ENCODE results near the gene POLR3H.

The POLR3H gene

GRCh38 chr22:41481925-41482318, 62.3 kb downstream of the POLR3H start:
- Histone ChIP-seq H3K27ac (no peak overlapping the region), H3K27me3 (no peaks in the 10 kb centered on the region), H3K4me1 (ENCODE audit: control insufficient read depth in 1 of 2, insufficient read depth in 1 of 2, low read depth in 1 of 2, low read length in 1 of 2) (peaks cover 10 to 14% of the 10 kb centered on the region in 2 experiments), H3K4me3 (ENCODE audit: low read depth in 1 of 2, low read length in 1 of 2) (no peak overlapping the region), H3K9me3 (no peaks in the 10 kb centered on the region), H3K36me3 (peaks cover 7% of the 10 kb centered on the region)
- TF ChIP-seq, protein P1, sequence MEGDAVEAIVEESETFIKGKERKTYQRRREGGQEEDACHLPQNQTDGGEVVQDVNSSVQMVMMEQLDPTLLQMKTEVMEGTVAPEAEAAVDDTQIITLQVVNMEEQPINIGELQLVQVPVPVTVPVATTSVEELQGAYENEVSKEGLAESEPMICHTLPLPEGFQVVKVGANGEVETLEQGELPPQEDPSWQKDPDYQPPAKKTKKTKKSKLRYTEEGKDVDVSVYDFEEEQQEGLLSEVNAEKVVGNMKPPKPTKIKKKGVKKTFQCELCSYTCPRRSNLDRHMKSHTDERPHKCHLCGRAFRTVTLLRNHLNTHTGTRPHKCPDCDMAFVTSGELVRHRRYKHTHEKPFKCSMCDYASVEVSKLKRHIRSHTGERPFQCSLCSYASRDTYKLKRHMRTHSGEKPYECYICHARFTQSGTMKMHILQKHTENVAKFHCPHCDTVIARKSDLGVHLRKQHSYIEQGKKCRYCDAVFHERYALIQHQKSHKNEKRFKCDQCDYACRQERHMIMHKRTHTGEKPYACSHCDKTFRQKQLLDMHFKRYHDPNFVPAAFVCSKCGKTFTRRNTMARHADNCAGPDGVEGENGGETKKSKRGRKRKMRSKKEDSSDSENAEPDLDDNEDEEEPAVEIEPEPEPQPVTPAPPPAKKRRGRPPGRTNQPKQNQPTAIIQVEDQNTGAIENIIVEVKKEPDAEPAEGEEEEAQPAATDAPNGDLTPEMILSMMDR (IDR thresholded peaks at IDR 0.05) = no peak

DNA sequence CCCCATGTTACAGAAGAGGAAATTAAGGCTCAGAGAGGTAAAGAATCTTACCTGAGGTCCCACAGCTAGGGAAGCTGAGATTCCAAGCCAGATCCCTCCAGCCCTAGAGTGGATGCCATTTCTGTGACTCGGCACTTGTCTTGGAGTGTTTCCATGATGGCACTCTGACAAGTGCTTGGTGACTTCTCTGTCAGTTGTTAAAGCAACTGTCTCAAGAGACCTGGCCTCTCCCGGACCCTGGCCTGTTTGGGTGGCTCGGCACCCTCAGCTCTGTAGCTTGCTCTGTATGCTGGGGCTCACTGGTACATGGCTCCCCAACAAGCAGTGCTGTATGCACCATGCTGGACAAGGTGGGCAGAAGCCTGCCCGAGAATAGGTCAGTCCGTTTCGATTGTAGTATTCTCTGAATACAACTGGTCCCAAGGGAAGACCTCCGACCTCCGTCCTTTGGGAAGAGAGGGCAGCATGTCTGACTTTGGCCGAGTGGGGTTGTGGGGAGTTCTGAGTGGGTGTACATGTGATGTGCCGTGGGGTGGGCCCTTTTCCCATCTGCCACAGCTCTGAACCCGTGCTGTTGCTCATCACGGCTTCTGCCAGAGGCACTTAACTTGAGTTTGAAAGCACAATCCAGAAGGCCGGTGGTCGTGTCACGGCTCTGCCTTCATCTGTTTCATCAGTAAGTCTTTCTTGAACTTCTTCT, 63.0 kb downstream of the POLR3H start:
- no peaks in the 10 kb centered on the region for H3K27me3 ChIP-seq
- no peak overlapping the region for H3K27ac ChIP-seq
- peaks cover 7% of the 10 kb centered on the region for H3K36me3 ChIP-seq
- H3K9me3 ChIP-seq = no peaks in the 10 kb centered on the region
- TF ChIP-seq, protein P1 (IDR thresholded peaks at IDR 0.05) = no peak
- H3K4me3 ChIP-seq (ENCODE audit: low read depth in 1 of 2, low read length in 1 of 2) = no peak overlapping the region
- H3K4me1 ChIP-seq (ENCODE audit: control insufficient read depth in 1 of 2, insufficient read depth in 1 of 2, low read depth in 1 of 2, low read length in 1 of 2) = peaks cover 10 to 14% of the 10 kb centered on the region in 2 experiments

GRCh38 chr22:41480397-41480735, 63.9 kb downstream of the POLR3H start:
- Histone ChIP-seq H3K4me3 (ENCODE audit: low read depth in 1 of 2, low read length in 1 of 2) (no peak overlapping the region), H3K9me3 (no peaks in the 10 kb centered on the region), H3K36me3 (peaks cover 7% of the 10 kb centered on the region), H3K4me1 (ENCODE audit: control insufficient read depth in 1 of 2, insufficient read depth in 1 of 2, low read depth in 1 of 2, low read length in 1 of 2) (peaks cover 10 to 14% of the 10 kb centered on the region in 2 experiments), H3K27me3 (no peaks in the 10 kb centered on the region), H3K27ac (no peak overlapping the region)
- TF ChIP-seq, protein P1 (IDR thresholded peaks at IDR 0.05) = no peak

GRCh38 chr22:41479671-41480396, 64.4 kb downstream of the POLR3H start:
- Histone ChIP-seq H3K4me1 (ENCODE audit: control insufficient read depth in 1 of 2, insufficient read depth in 1 of 2, low read depth in 1 of 2, low read length in 1 of 2) (peaks cover 7 to 11% of the 10 kb centered on the region in 2 experiments), H3K9me3 (no peaks in the 10 kb centered on the region), H3K27ac (no peak overlapping the region), H3K36me3 (peaks cover 7% of the 10 kb centered on the region), H3K27me3 (no peaks in the 10 kb centered on the region), H3K4me3 (ENCODE audit: low read depth in 1 of 2, low read length in 1 of 2) (no peak overlapping the region)
- TF ChIP-seq, protein P1 (IDR thresholded peaks at IDR 0.05) = no peak

GRCh38 chr22:41478891-41479521, 65.3 kb downstream of the POLR3H start:
- Histone ChIP-seq H3K27me3 (no peaks in the 10 kb centered on the region), H3K9me3 (no peaks in the 10 kb centered on the region), H3K4me3 (ENCODE audit: low read depth in 1 of 2, low read length in 1 of 2) (no peak overlapping the region), H3K4me1 (ENCODE audit: control insufficient read depth in 1 of 2, insufficient read depth in 1 of 2, low read depth in 1 of 2, low read length in 1 of 2) (peaks cover 7 to 10% of the 10 kb centered on the region in 2 experiments), H3K27ac (no peak overlapping the region), H3K36me3 (peaks cover 7% of the 10 kb centered on the region)
- TF ChIP-seq, protein P1 (IDR thresholded peaks at IDR 0.05) = no peak
